Measurements from ENCODE around the gene TMEM131L. TPM values are rescaled to one million over a fixed set of nuclear protein-coding genes. Genes with fewer than 3 reads are reported as not detected.
"Not testable (repeated sequence)": the region's sequence is repeated elsewhere in the genome, so short reads cannot be mapped to it uniquely, and the experiment has no call there.

The TMEM131L gene
- total RNA-seq, 2 experiments from 2014 or later = 51.7 to 52.4 TPM

DNA sequence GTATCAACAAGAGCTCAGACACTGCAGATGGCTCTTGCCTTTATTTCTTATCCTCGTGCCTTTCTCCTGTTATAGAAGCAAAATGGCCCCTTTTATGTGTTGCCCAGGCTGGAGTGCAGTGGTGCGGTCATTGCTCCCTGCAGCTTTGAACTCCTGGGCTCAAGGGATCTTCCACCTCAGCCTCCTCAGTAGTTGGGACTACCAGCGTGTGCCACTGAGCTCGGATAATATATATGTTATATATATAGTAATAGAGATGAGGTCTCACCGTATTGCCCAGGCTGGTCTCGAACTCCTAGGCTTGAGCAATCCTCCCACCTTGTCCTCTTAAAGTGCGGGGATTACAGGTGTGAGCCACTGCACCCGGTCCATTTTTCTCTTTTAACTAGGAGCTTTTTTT, 79.7 kb downstream of the TMEM131L start:
- intact Hi-C loops (cut with micrococcal nuclease) = no loop called here
- Mint-ChIP-seq H3K4me1 (ENCODE audit: low read depth) (peaks cover 62% of the 10 kb centered on the region), H3K4me3 (no peak overlapping the region), H3K27me3 (no peaks in the 10 kb centered on the region), H3K9me3 (no peaks in the 10 kb centered on the region), H3K27ac (no peak overlapping the region), H3K36me3 (ENCODE audit: low read depth) (peaks cover 32% of the 10 kb centered on the region)
- no peak for TF ChIP-seq CTCF (IDR thresholded peaks at IDR 0.05)
- POLR2A ChIA-PET = interaction anchor here (0.6 to 1.9 kb wide), 4 partner anchors 13 to 91 kb away, joined by 3 to 6 read pairs (median 3); no protein-coding TSS in a partner anchor
- DNase-seq (no peak), ATAC-seq (no peak)
- CTCF ChIA-PET = interaction anchor here (1.2 to 2.1 kb wide), 4 partner anchors 10 to 113 kb away, joined by 3 to 9 read pairs (median 6); no protein-coding TSS in a partner anchor

- no peak for ATAC-seq
- no peak overlapping the region for H3K4me3 Mint-ChIP-seq
- no peak for DNase-seq
- CTCF ChIA-PET = interaction anchor here (1.2 to 1.4 kb wide), 2 partner anchors 27 to 100 kb away, joined by 3 to 5 read pairs; no protein-coding TSS in a partner anchor
- peaks cover 33% of the 10 kb centered on the region for H3K36me3 Mint-ChIP-seq (ENCODE audit: low read depth)
- no peak for TF ChIP-seq CTCF (IDR thresholded peaks at IDR 0.05)
- peaks cover 60% of the 10 kb centered on the region for H3K4me1 Mint-ChIP-seq (ENCODE audit: low read depth)
- no peaks in the 10 kb centered on the region for H3K9me3 Mint-ChIP-seq
- peak overlapping the region; percentile 37 for H3K27ac Mint-ChIP-seq
- POLR2A ChIA-PET = interaction anchor here (0.6 to 0.9 kb wide), 3 partner anchors 13 to 91 kb away, joined by 3 read pairs; no protein-coding TSS in a partner anchor
- intact Hi-C loops (cut with micrococcal nuclease) = no loop called here
- no peaks in the 10 kb centered on the region for H3K27me3 Mint-ChIP-seq
These were observed 80.1 kb downstream of the TMEM131L start for GRCh38 chr4:153546280-153546679.

GRCh38 chr4:153547520-153547919, 81.4 kb downstream of the TMEM131L start:
- H3K36me3 Mint-ChIP-seq (ENCODE audit: low read depth) = peaks cover 29% of the 10 kb centered on the region
- intact Hi-C loops (cut with micrococcal nuclease) = no loop called here
- POLR2A ChIA-PET = interaction anchor here (1.2 kb wide), 1 partner anchor 13 kb away, joined by 3 read pairs; no protein-coding TSS in a partner anchor

DNA sequence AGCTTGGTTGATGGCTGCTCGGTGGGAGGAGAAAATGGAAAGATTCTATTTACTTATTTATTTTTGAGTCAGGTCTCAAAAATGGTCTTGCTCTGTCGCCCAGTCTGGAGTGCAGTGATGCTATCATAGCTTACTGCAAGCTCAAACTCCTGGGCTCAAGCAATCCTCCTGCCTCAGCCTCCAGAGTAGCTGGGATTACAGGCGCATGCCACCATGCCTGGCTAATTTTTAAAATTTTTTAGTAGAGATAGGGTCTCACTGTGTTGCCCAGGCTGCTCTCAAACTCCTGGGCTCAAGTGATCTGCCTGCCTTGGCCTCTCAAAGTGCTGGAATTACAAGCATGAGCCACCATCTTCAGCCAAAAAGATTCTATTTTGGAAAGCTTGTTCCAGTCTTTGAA, 82.7 kb downstream of the TMEM131L start:
- peaks cover 50% of the 10 kb centered on the region for H3K4me1 Mint-ChIP-seq (ENCODE audit: low read depth)
- H3K27ac Mint-ChIP-seq = peak overlapping the region; percentile 63
- H3K36me3 Mint-ChIP-seq (ENCODE audit: low read depth) = peaks cover 24% of the 10 kb centered on the region
- H3K9me3 Mint-ChIP-seq; ATAC-seq; intact Hi-C loops (cut with micrococcal nuclease); H3K27me3 Mint-ChIP-seq; DNase-seq; H3K4me3 Mint-ChIP-seq: not testable (repeated sequence)
- POLR2A ChIA-PET = interaction anchor here (0.9 to 1.0 kb wide), 2 partner anchors 15 to 61 kb away, joined by 3 read pairs; no protein-coding TSS in a partner anchor
- CTCF ChIA-PET = interaction anchor here (0.7 to 2.3 kb wide), 4 partner anchors 9 to 83 kb away, joined by 3 to 6 read pairs (median 3); partner anchors contain the start of gene TMEM131L

More at GRCh38 chr4:153547520-153547919, 81.4 kb downstream of the TMEM131L start:
- ATAC-seq (no peak), DNase-seq (no peak)
- H3K9me3 Mint-ChIP-seq = no peaks in the 10 kb centered on the region
- CTCF ChIA-PET = interaction anchor here (1.4 kb wide), 1 partner anchor 80 kb away, joined by 3 read pairs; no protein-coding TSS in a partner anchor
- H3K4me1 Mint-ChIP-seq (ENCODE audit: low read depth) = peaks cover 48% of the 10 kb centered on the region
- H3K27me3 Mint-ChIP-seq = no peaks in the 10 kb centered on the region
- peak overlapping the region; percentile 67 for H3K27ac Mint-ChIP-seq
- no peak for TF ChIP-seq CTCF (IDR thresholded peaks at IDR 0.05)
- H3K4me3 Mint-ChIP-seq = no peak overlapping the region

- intact Hi-C loops (cut with micrococcal nuclease) = no loop called here
- POLR2A ChIA-PET = interaction anchor here (0.8 to 0.9 kb wide), 2 partner anchors 15 to 22 kb away, joined by 3 read pairs; no protein-coding TSS in a partner anchor
- Mint-ChIP-seq H3K27me3 (no peaks in the 10 kb centered on the region), H3K4me3 (no peak overlapping the region), H3K4me1 (ENCODE audit: low read depth) (peaks cover 49% of the 10 kb centered on the region), H3K9me3 (no peaks in the 10 kb centered on the region), H3K36me3 (ENCODE audit: low read depth) (peaks cover 21% of the 10 kb centered on the region), H3K27ac (peak overlapping the region; percentile 65)
- TF ChIP-seq CTCF (IDR thresholded peaks at IDR 0.05) = no peak
- CTCF ChIA-PET = interaction anchor here (0.8 to 2.3 kb wide), 3 partner anchors 25 to 84 kb away, joined by 3 to 6 read pairs (median 3); partner anchors contain the start of gene TMEM131L
- ATAC-seq (peak; percentile 76), DNase-seq (no peak)
These were observed 83.2 kb downstream of the TMEM131L start for GRCh38 chr4:153549405-153549804.
